ENCODE measurements around the gene SCTR. TPM values are rescaled to one million over a fixed set of nuclear protein-coding genes. Genes with fewer than 3 reads are reported as not detected.
A peak's percentile ranks its signal among the peaks of the same experiment; 100 is the strongest.

SCTR gene
- total and polyA plus RNA-seq, 2 of the 13 experiments (the other 11 are each of a cell fraction or from before 2014, with no cell fraction given) = not detected

- H3K27ac ChIP-seq (ENCODE audit: extremely low read length, insufficient read depth, low read length) = no peak overlapping the region
- peaks cover 89% of the 10 kb centered on the region for H3K4me1 ChIP-seq (ENCODE audit: insufficient read depth, low read length)
- ChIA-PET POLR2A (no interaction called here), CTCF (ENCODE audit: low intra/inter-chr PET ratio, low total read pairs) (no interaction called here)
- H3K9ac ChIP-seq (ENCODE audit: insufficient read depth, low read depth, low read length) = no peak overlapping the region
- TF ChIP-seq RBAK (CRISPR knock-in tag; IDR thresholded peaks at IDR 0.05) (no peak), FOXA3 (CRISPR knock-in tag; IDR thresholded peaks at IDR 0.05) (0 out of 2 replicates have a peak, but pooled peaks have one; percentile 2), GMEB1 (CRISPR knock-in tag; IDR thresholded peaks at IDR 0.05; ENCODE audit: borderline replicate concordance) (no peak), MAFG (CRISPR knock-in tag; IDR thresholded peaks at IDR 0.05) (no peak), TEAD3 (CRISPR knock-in tag; optimal IDR thresholded peaks at IDR 0.05; ENCODE audit: borderline replicate concordance) (peak; percentile 44), ZNF772 (CRISPR knock-in tag; IDR thresholded peaks at IDR 0.05) (0 out of 2 replicates have a peak, but pooled peaks have one; percentile 35), ZNF577 (CRISPR knock-in tag; IDR thresholded peaks at IDR 0.05; ENCODE audit: borderline replicate concordance, low read depth) (no peak), RARA (CRISPR knock-in tag; IDR thresholded peaks at IDR 0.05) (0 out of 2 replicates have a peak, but pooled peaks have one; percentile 5), SRY (CRISPR knock-in tag; IDR thresholded peaks at IDR 0.05) (no peak), RAD51 (IDR thresholded peaks at IDR 0.05; ENCODE audit: borderline replicate concordance) (no peak)
- H3K27me3 ChIP-seq (ENCODE audit: control insufficient read depth in 1 of 2, insufficient read depth in 2 of 2, low read length in 2 of 2) = no peaks in the 10 kb centered on the region; a peak in 2 of 5 replicates
- DNase-seq (ENCODE audit: low spot score) = no peak
- ATAC-seq = no peak
- FAIRE-seq = no peak
- in situ Hi-C loops (cut with HindIII; ENCODE audit: extremely low pct_ligation_motif_present, low pct_unique_long_range_greater_than_20kb) = no loop called here
- no peaks in the 10 kb centered on the region for H3K79me2 ChIP-seq (ENCODE audit: insufficient read depth, low read length)
- H3K9me3 ChIP-seq (ENCODE audit: low read length) = peaks cover 12% of the 10 kb centered on the region
- no peak overlapping the region for H2AFZ ChIP-seq (ENCODE audit: low read length)
- 8% methylated on average over 2 of the region's 2 CpGs for WGBS (ENCODE audit: low lambda C conversion rate)
- no TSS peak for BruUV-seq (replicated peaks)
- H3K4me2 ChIP-seq (ENCODE audit: low read depth, low read length) = peak overlapping the region; percentile 49
- H3K4me3 ChIP-seq (replicated peaks in 1 of 3; ENCODE audit: insufficient read depth in 1 of 3, low read depth in 2 of 3, low read length in 3 of 3) = no peak overlapping the region; a peak in 1 of 6 replicates
- H3K36me3 ChIP-seq (replicated peaks in 1 of 2; ENCODE audit: control insufficient read depth in 1 of 2, insufficient read depth in 2 of 2, low read length in 2 of 2) = no peaks in the 10 kb centered on the region
- intact Hi-C loops (cut with micrococcal nuclease; ENCODE audit: unreplicated experiment) = no loop called here
- no peaks in the 10 kb centered on the region for H4K20me1 ChIP-seq (ENCODE audit: insufficient read depth, low read length)
These were observed 101.2 kb downstream of the SCTR start for GRCh38 chr2:119423108-119423444.
